Gastroesophageal sphincter (tissue), 3 donors: ENCODE measurements around the gene PBOV1.

Experiments
- EP300 ChIP-seq: sonication (generic); formaldehyde crosslinking; IDR thresholded peaks from one replicate; pipeline ENCODE4 v1.6.1; 2017; ENCODE audit warnings: antibody characterized with exemption, mild to moderate bottlenecking
- POLR2A ChIP-seq, 2 donors: fragments of 450-650 bp; IDR thresholded peaks; one replicate each; pipeline ENCODE4 v1.6.1; 2017; ENCODE audit warnings: antibody characterized with exemption in 2 of 2, mild to moderate bottlenecking in 2 of 2, moderate library complexity in 1 of 2
- POLR2AphosphoS5 ChIP-seq: sonication (generic); formaldehyde crosslinking; IDR thresholded peaks from one replicate; pipeline ENCODE4 v1.6.1; 2017; ENCODE audit warnings: antibody characterized with exemption
- TF ChIP-seq, protein P1 (sequence below), 4 experiments: fragments of 200-600 bp in 2 of 4; fragments of 450-650 bp in 2 of 4; sonication (generic) in 1 of 4; IDR thresholded peaks; one replicate each; pipeline ENCODE4 v1.5.1; 2017 to 2019; ENCODE audit warnings: antibody characterized with exemption in 4 of 4, mild to moderate bottlenecking in 2 of 4, moderate library complexity in 2 of 4

DNA sequence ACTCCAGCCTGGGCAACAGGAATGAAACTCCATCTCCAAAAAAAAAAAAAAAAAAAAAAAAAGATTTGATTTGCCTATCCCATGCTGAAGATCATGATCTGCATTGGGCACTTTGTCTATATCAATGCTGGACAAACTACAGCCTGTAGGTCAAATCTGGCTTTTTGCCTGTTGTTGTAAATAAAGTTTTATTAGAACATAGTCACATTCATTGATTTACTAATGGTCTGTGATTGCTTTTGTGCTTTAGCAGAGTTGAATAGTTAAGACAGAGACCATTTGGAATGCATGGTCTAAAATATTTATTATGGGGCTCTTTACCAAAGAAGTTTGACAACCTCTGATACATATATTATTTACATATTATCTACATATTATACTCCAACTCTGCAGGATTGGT, 14.0 kb downstream of the PBOV1 start:
- TF ChIP-seq, protein P1, sequence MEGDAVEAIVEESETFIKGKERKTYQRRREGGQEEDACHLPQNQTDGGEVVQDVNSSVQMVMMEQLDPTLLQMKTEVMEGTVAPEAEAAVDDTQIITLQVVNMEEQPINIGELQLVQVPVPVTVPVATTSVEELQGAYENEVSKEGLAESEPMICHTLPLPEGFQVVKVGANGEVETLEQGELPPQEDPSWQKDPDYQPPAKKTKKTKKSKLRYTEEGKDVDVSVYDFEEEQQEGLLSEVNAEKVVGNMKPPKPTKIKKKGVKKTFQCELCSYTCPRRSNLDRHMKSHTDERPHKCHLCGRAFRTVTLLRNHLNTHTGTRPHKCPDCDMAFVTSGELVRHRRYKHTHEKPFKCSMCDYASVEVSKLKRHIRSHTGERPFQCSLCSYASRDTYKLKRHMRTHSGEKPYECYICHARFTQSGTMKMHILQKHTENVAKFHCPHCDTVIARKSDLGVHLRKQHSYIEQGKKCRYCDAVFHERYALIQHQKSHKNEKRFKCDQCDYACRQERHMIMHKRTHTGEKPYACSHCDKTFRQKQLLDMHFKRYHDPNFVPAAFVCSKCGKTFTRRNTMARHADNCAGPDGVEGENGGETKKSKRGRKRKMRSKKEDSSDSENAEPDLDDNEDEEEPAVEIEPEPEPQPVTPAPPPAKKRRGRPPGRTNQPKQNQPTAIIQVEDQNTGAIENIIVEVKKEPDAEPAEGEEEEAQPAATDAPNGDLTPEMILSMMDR (IDR thresholded peaks at IDR 0.05), result no peak
- no peak for TF ChIP-seq POLR2A (IDR thresholded peaks at IDR 0.05)
- TF ChIP-seq POLR2AphosphoS5, result no peak
- TF ChIP-seq EP300, result no peak
